Endothelial cell of umbilical vein (primary cell): ENCODE data around the gene TSPEAR. TPM values are rescaled to one million over a fixed set of nuclear protein-coding genes. Genes with fewer than 3 reads are reported as not detected.

Source experiments
- BruUV-seq: library from RNA; stranded (reverse); fragments of 400-500 nt; replicated peaks from 2 replicates; lab custom pipeline; 2021; lab: Mats Ljungman, UMichigan
- CTCF ChIA-PET: fragments of 300-600, 350-600 bp; sonication (Branson Sonifier 250); formaldehyde crosslinking; loops from one replicate; lab custom pipeline; 2021; ENCODE audit warnings: antibody characterized with exemption, inconsistent platforms; lab: Charles Lee
- POLR2A ChIA-PET: fragments of 300-600, 350-600 bp; sonication (Branson Sonifier 250); formaldehyde crosslinking; loops from one replicate; lab custom pipeline; 2021; ENCODE audit warnings: antibody characterized with exemption, inconsistent platforms; lab: Charles Lee
- DNase-seq: peaks from one replicate; pipeline ENCODE4 v3.0.0-alpha.2; 2011; ENCODE audit warnings: low read depth, low spot score
- FAIRE-seq: peaks from 2 replicates; lab custom pipeline; 2011; peaks lifted over from hg19 to GRCh38; lab: Jason Lieb, UNC
- H2AFZ ChIP-seq: 2 replicates; pipeline ENCODE4 v1.6.0; 2012; ENCODE audit warnings: low read depth, low read length, control low read depth, inconsistent platforms
- H3K27ac ChIP-seq: 2 replicates; pipeline ENCODE4 v1.5.1; 2011; ENCODE audit warnings: low read depth, mild to moderate bottlenecking, control low read depth, low read length, moderate library complexity; ENCODE audit not compliant: insufficient read depth
- H3K27me3 ChIP-seq, 2 experiments: 2 replicates each; pipeline versions ENCODE4 v1.6.0 to v1.6.1; 2011; ENCODE audit warnings: low read length in 2 of 2, mixed read lengths in 1 of 2; ENCODE audit not compliant: control insufficient read depth in 2 of 2, insufficient read depth in 2 of 2
- H3K36me3 ChIP-seq, 2 experiments: 2 replicates in 1 of 2; 3 replicates in 1 of 2; pipeline ENCODE4 v1.5.1; 2011; ENCODE audit warnings: low read length in 2 of 2, mild to moderate bottlenecking in 1 of 2, moderate library complexity in 1 of 2; ENCODE audit not compliant: control insufficient read depth in 2 of 2, insufficient read depth in 2 of 2; ENCODE audit errors: extremely low read depth in 1 of 2
- H3K4me1 ChIP-seq: 3 replicates; pipeline ENCODE4 v1.5.1; 2011; ENCODE audit warnings: mild to moderate bottlenecking, low read length; ENCODE audit not compliant: control insufficient read depth, insufficient read depth; ENCODE audit errors: extremely low read depth
- H3K4me2 ChIP-seq: 2 replicates; pipeline ENCODE4 v1.6.1; 2011; ENCODE audit warnings: low read length, control low read depth, mixed read lengths; ENCODE audit not compliant: insufficient read depth
- H3K4me3 ChIP-seq, 3 experiments: fragments of 200-600 bp in 1 of 3; sonication (generic), shearing (Covaris generic) in 1 of 3; replicated peaks in 1 of 3; 2 replicates each; pipeline ENCODE4 v1.5.1; 2011 to 2016; ENCODE audit warnings: control low read depth in 3 of 3, low read length in 3 of 3, mild to moderate bottlenecking in 2 of 3, inconsistent platforms in 1 of 3, low read depth in 1 of 3, moderate library complexity in 1 of 3; ENCODE audit not compliant: insufficient read depth in 1 of 3
- H3K79me2 ChIP-seq: 2 replicates; pipeline ENCODE4 v1.6.0; 2012; ENCODE audit warnings: low read length, inconsistent platforms; ENCODE audit not compliant: control insufficient read depth, insufficient read depth
- H3K9ac ChIP-seq: replicated peaks from 2 replicates; pipeline ENCODE3; 2011; ENCODE audit warnings: low read length, control low read depth; ENCODE audit not compliant: insufficient read depth; ENCODE audit errors: extremely low read depth
- H3K9me1 ChIP-seq: replicated peaks from 3 replicates; pipeline ENCODE4 v1.6.0; 2011; ENCODE audit warnings: mild to moderate bottlenecking, low read length; ENCODE audit not compliant: control insufficient read depth, insufficient read depth; ENCODE audit errors: extremely low read depth
- H3K9me3 ChIP-seq: replicated peaks from 2 replicates; pipeline ENCODE4 v1.5.1; 2012; ENCODE audit warnings: low read length, inconsistent platforms; ENCODE audit not compliant: control insufficient read depth, insufficient read depth
- H4K20me1 ChIP-seq: replicated peaks from 2 replicates; pipeline ENCODE3; 2011; ENCODE audit warnings: mild to moderate bottlenecking, low read length; ENCODE audit not compliant: control insufficient read depth, insufficient read depth; ENCODE audit errors: extremely low read depth
- CTCF ChIP-seq, 2 donors: IDR thresholded peaks; 1 replicate in 1 of 2; 2 replicates in 1 of 2; pipeline ENCODE4 v1.5.1; 2011; ENCODE audit warnings: low read length in 2 of 2, mild to moderate bottlenecking in 2 of 2, moderate library complexity in 2 of 2, control low read depth in 1 of 2, inconsistent platforms in 1 of 2, low read depth in 1 of 2; ENCODE audit not compliant: insufficient read depth in 1 of 2; ENCODE audit errors: extremely low read depth in 1 of 2
- EZH2 ChIP-seq: IDR thresholded peaks from 2 replicates; pipeline ENCODE4 v1.6.1; 2012; ENCODE audit warnings: borderline replicate concordance, low read depth, mild to moderate bottlenecking, moderate library complexity, low read length, inconsistent platforms; ENCODE audit not compliant: severe bottlenecking
- FOS ChIP-seq: IDR thresholded peaks from 2 replicates; pipeline ENCODE4 v1.6.1; 2011; ENCODE audit warnings: mild to moderate bottlenecking, low read length, moderate library complexity, borderline replicate concordance; ENCODE audit not compliant: insufficient read depth
- GATA2 ChIP-seq: IDR thresholded peaks from 2 replicates; pipeline ENCODE4 v1.7.0; 2011; ENCODE audit warnings: low read depth, mild to moderate bottlenecking, moderate library complexity, mixed read lengths, low read length; ENCODE audit not compliant: insufficient read length, insufficient read depth
- JUN ChIP-seq: IDR thresholded peaks from 2 replicates; pipeline ENCODE4 v1.6.1; 2011; ENCODE audit warnings: borderline replicate concordance, low read depth; ENCODE audit not compliant: insufficient read length, insufficient read depth
- MYC ChIP-seq: IDR thresholded peaks from one replicate; pipeline ENCODE4 v1.6.1; 2011; ENCODE audit warnings: mild to moderate bottlenecking, low read depth, low read length
- POLR2A ChIP-seq: IDR thresholded peaks from 2 replicates; pipeline ENCODE4 v1.6.1; 2012; ENCODE audit warnings: low read depth, mild to moderate bottlenecking, control low read depth, low read length
- POLR2AphosphoS5 ChIP-seq: IDR thresholded peaks from 2 replicates; pipeline ENCODE4 v1.6.1; 2012; ENCODE audit warnings: low read depth, mild to moderate bottlenecking, control low read depth, low read length, moderate library complexity; ENCODE audit not compliant: insufficient read depth
- dilution Hi-C: fragments of 300-500 bp; cut with MboI; formaldehyde crosslinking; loops from one replicate; pipeline ENCODE4 v1.15.0; 2019; ENCODE audit warnings: low sequenced_read_pairs; ENCODE audit not compliant: extremely low pct_ligation_motif_present
- intact Hi-C: fragments of 100-400 bp; cut with micrococcal nuclease; formaldehyde crosslinking; loops from one replicate; pipeline ENCODE4 v1.10.0; 2022
- polyA plus RNA-seq, 4 experiments: library from polyadenylated mRNA; depleted of rRNA in 3 of 4; stranded (reverse) in 3 of 4; unstranded in 1 of 4; fragments of >200 nt; gene quantifications; 2 replicates each; pipeline versions ENCODE4 v1.2.1 to v1.2.3, GENCODE V29; 2011 to 2012; ENCODE audit warnings: missing spikeins in 1 of 4
- total RNA-seq: library from RNA; stranded (reverse); gene quantifications from 2 replicates; pipeline ENCODE4 v1.2.3, GENCODE V29; 2021
- TF ChIP-seq, protein P1 (sequence below): IDR thresholded peaks from 2 replicates; pipeline ENCODE4 v1.6.1; 2011; ENCODE audit not compliant: insufficient read depth, insufficient read length

Gene TSPEAR
- total and polyA plus RNA-seq, 2 donors (not counting 3 experiments of a cell fraction or from before 2014, with no cell fraction given), result 0.01 TPM; not detected in 1

DNA sequence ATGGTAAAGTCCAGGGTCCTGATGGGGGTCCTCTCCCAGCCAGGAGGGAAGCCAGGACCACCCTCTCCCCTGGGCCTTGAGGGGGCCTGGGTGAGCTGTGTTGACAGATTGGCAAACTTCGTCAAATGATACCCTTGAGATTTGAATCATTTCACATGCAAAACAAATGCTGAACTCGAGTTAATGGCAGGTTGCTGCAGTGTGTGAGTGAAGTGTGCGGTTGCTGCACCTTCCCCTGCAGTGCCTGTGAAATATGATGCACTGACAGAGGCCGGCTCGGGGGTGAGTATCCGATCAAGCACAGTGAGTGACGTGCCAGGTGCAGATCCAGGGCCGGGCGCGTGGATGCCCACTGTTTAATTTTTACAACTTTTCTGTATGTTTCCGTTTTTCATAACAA, 23.7 kb downstream of the TSPEAR start:
- Histone ChIP-seq H3K27ac (no peak overlapping the region), H3K4me3 (no peak overlapping the region), H3K4me1 (no peaks in the 10 kb centered on the region), H3K27me3 (peaks cover 5 to 17% of the 10 kb centered on the region in 2 experiments), H3K36me3 (no peaks in the 10 kb centered on the region), H3K79me2 (no peaks in the 10 kb centered on the region), H3K4me2 (no peak overlapping the region), H4K20me1 (no peaks in the 10 kb centered on the region), H2AFZ (no peak overlapping the region), H3K9me1 (no peaks in the 10 kb centered on the region), H3K9ac (no peak overlapping the region), H3K9me3 (no peaks in the 10 kb centered on the region)
- ChIA-PET CTCF (no interaction called here), POLR2A (no interaction called here)
- FAIRE-seq, result no peak
- DNase-seq, result no peak
- dilution Hi-C loops (no loop called here), intact Hi-C loops (no loop called here)
- no peak for TF ChIP-seq JUN
- no peak for TF ChIP-seq EZH2
- TF ChIP-seq CTCF (IDR thresholded peaks at IDR 0.05; ENCODE audit: extremely low read depth in 1 of 2, insufficient read depth in 1 of 2, low read depth in 1 of 2, low read length in 2 of 2), result no peak
- TF ChIP-seq GATA2, result no peak
- no peak for TF ChIP-seq POLR2A
- BruUV-seq, result no TSS peak

- CTCF ChIA-PET, result no interaction called here
- no peak overlapping the region for H3K4me3 ChIP-seq
- no peak overlapping the region for H3K9ac ChIP-seq
- H3K9me3 ChIP-seq, result no peaks in the 10 kb centered on the region
- H3K4me2 ChIP-seq, result no peak overlapping the region
- no peaks in the 10 kb centered on the region for H3K4me1 ChIP-seq
- no peak for FAIRE-seq
- BruUV-seq, result no TSS peak
- H2AFZ ChIP-seq, result no peak overlapping the region
- TF ChIP-seq FOS (no peak), POLR2AphosphoS5 (no peak), CTCF (IDR thresholded peaks at IDR 0.05; ENCODE audit: extremely low read depth in 1 of 2, insufficient read depth in 1 of 2, low read depth in 1 of 2, low read length in 2 of 2) (no peak), GATA2 (no peak), JUN (no peak), MYC (no peak), POLR2A (no peak)
- TF ChIP-seq, protein P1, sequence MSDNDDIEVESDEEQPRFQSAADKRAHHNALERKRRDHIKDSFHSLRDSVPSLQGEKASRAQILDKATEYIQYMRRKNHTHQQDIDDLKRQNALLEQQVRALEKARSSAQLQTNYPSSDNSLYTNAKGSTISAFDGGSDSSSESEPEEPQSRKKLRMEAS, result no peak
- dilution Hi-C loops (no loop called here), intact Hi-C loops (no loop called here)
- POLR2A ChIA-PET, result no interaction called here
- no peak overlapping the region for H3K27ac ChIP-seq
- H3K27me3 ChIP-seq, result peaks cover 5 to 17% of the 10 kb centered on the region in 2 experiments
- H3K9me1 ChIP-seq, result no peaks in the 10 kb centered on the region
- H3K36me3 ChIP-seq, result no peaks in the 10 kb centered on the region
- DNase-seq, result no peak
- no peaks in the 10 kb centered on the region for H4K20me1 ChIP-seq
- H3K79me2 ChIP-seq, result no peaks in the 10 kb centered on the region
These were observed 24.4 kb downstream of the TSPEAR start for GRCh38 chr21:44686843-44687561.
